Pancreas (tissue), 10 donors: Measurements from ENCODE around the gene GGNBP2. TPM values are rescaled to one million over a fixed set of nuclear protein-coding genes. Genes with fewer than 3 reads are reported as not detected.

Experiments used
- ATAC-seq, 4 donors: fragments of 200-7000 bp; cut with Tn5 transposase; one replicate each; pipeline versions ENCODE4 v1.8.0 to v1.9.1; 2020; ENCODE audit warnings: mild to moderate bottlenecking in 4 of 4, moderate library complexity in 4 of 4
- DNase-seq, 6 donors: peaks; one replicate each; pipeline ENCODE4 v3.0.0-alpha.2; 2020
- FAIRE-seq: peaks from 2 replicates; lab custom pipeline; 2012; peaks lifted over from hg19 to GRCh38; lab: Jason Lieb, UNC
- H3K27ac ChIP-seq, 4 donors: fragments of 200-600 bp; sonication (generic); 1 replicate in 3 of 4; 2 replicates in 1 of 4; pipeline versions ENCODE4 v1.5.0 to v1.8.0; 2020
- H3K27me3 ChIP-seq, 4 donors: fragments of 200-600 bp; one replicate each; pipeline ENCODE4 v1.8.0; 2021
- H3K36me3 ChIP-seq, 3 donors: fragments of 200-600 bp; sonication (generic) in 1 of 3; one replicate each; pipeline versions ENCODE4 v1.5.0 to v1.8.0; 2020 to 2021
- H3K4me1 ChIP-seq, 3 donors: fragments of 200-600 bp; one replicate each; pipeline ENCODE4 v1.8.0; 2021
- H3K4me3 ChIP-seq, 4 donors: fragments of 200-600 bp; sonication (generic) in 2 of 4; one replicate each; pipeline versions ENCODE4 v1.5.0 to v1.8.0; 2020 to 2021
- H3K9me3 ChIP-seq, 4 donors: fragments of 200-600 bp; one replicate each; pipeline ENCODE4 v1.8.0; 2021
- WGBS, 2 donors: extraction: QIAGEN DNeasy Blood & Tissue Kit; methylation state at CpG; one replicate each; pipeline ENCODE4 v1.1.7; 2013; 5-methylcytosine and 5-hydroxymethylcytosine counted together
- intact Hi-C, 3 donors: fragments of 100-400 bp; cut with DNase I; formaldehyde crosslinking; loops; one replicate each; pipeline versions ENCODE4 v1.11.1 to v1.14.2; 2022
- polyA plus RNA-seq, 2 donors: library from polyadenylated mRNA; stranded (reverse); fragments of 200-250 nt; gene quantifications; one replicate each; pipeline ENCODE4 v1.2.3, GENCODE V29; 2013
- total RNA-seq, 6 donors: library from RNA; stranded (reverse); fragmentation: NEBNext Ultra II Directional in 4 of 6; extraction: Animal tissue kit (Norgen Biotek cat#: 25700) in 4 of 6; gene quantifications; one replicate each; pipeline versions ENCODE4 v1.2.1 to v1.2.4, GENCODE V29; 2021 to 2023
- TF ChIP-seq, protein P1 (sequence below), 4 donors: fragments of 200-600 bp; sonication (generic) in 3 of 4; IDR thresholded peaks; one replicate each; pipeline versions ENCODE4 v1.5.0 to v1.8.0; 2021; ENCODE audit warnings: antibody characterized with exemption in 4 of 4
- donor health status: healthy with polysubstance abuse.
- donor health status: DM: no; HTN: no; CAD: no; lungs with moderate emphysema.
- donor health status: DM: no; HTN: no; CAD: no.
- donor health status: control.
- donor health status: control.
- donor health status: Bipolar disorder and iron deficiency.
- donor health status: DM: yes; HTN: yes; CAD: no.
- donor health status: DM: no; HTN: no; CAD: no.
- donor health status: DM: no; HTN: no; CAD: no.
- donor health status: DM: yes; HTN: yes; CAD: no.

Gene GGNBP2
- total and polyA plus RNA-seq, 8 donors = 27.3 to 41.8 (median 36.7) TPM

- DNase-seq (no peak), ATAC-seq (no peak), FAIRE-seq (no peak)
- Histone ChIP-seq H3K9me3 (no peaks in the 10 kb centered on the region), H3K27me3 (no peaks in the 10 kb centered on the region), H3K4me3 (no peak overlapping the region), H3K27ac (no peak overlapping the region), H3K4me1 (no peaks in the 10 kb centered on the region), H3K36me3 (peaks cover 0 to 56% (median 11%) of the 10 kb centered on the region in 3 donors)
- TF ChIP-seq, protein P1, sequence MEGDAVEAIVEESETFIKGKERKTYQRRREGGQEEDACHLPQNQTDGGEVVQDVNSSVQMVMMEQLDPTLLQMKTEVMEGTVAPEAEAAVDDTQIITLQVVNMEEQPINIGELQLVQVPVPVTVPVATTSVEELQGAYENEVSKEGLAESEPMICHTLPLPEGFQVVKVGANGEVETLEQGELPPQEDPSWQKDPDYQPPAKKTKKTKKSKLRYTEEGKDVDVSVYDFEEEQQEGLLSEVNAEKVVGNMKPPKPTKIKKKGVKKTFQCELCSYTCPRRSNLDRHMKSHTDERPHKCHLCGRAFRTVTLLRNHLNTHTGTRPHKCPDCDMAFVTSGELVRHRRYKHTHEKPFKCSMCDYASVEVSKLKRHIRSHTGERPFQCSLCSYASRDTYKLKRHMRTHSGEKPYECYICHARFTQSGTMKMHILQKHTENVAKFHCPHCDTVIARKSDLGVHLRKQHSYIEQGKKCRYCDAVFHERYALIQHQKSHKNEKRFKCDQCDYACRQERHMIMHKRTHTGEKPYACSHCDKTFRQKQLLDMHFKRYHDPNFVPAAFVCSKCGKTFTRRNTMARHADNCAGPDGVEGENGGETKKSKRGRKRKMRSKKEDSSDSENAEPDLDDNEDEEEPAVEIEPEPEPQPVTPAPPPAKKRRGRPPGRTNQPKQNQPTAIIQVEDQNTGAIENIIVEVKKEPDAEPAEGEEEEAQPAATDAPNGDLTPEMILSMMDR (IDR thresholded peaks at IDR 0.05) = no peak
- intact Hi-C loops = no loop called here
- 97 to 99% methylated on average over 4 of the region's 4 CpGs for WGBS, 2 donors
These were observed 21.4 kb downstream of the GGNBP2 start for GRCh38 chr17:36566081-36566480.

GRCh38 chr17:36575028-36575427 is 30.3 kb downstream of the GGNBP2 start:
- intact Hi-C loops = no loop called here
- Histone ChIP-seq H3K9me3 (no peaks in the 10 kb centered on the region), H3K27me3 (no peaks in the 10 kb centered on the region), H3K4me1 (no peaks in the 10 kb centered on the region), H3K4me3 (no peak overlapping the region), H3K36me3 (peaks cover 0 to 28% (median 11%) of the 10 kb centered on the region in 3 donors), H3K27ac (no peak overlapping the region)
- 94 to 97% methylated on average over 12 of the region's 12 CpGs for WGBS, 2 donors
- DNase-seq = no peak
- FAIRE-seq = no peak
- TF ChIP-seq, protein P1 (IDR thresholded peaks at IDR 0.05) = no peak
- ATAC-seq = no peak

DNA sequence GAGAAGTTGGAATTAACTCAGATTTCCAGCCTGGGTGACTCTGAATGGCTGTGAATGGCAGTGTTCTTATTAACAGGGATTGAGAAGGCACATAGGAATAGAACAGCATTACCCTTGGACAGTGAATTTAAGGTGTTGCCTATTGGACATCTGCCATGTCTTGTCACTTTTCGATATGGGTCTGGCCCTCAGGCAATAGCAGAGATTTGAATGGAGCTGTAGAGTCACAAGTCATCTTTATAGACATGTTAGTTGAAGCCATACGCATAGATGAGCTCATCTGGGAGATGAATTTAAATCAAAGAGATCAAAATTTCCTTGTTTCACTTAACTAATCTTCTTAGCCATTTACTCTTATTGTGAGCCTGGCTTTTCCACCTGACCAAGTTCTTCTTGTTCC is 32.1 kb downstream of the GGNBP2 start:
- TF ChIP-seq, protein P1 (IDR thresholded peaks at IDR 0.05) = no peak
- Histone ChIP-seq H3K27ac (no peak overlapping the region), H3K27me3 (no peaks in the 10 kb centered on the region), H3K4me1 (no peaks in the 10 kb centered on the region), H3K9me3 (no peaks in the 10 kb centered on the region), H3K36me3 (peaks cover 6 to 38% (median 11%) of the 10 kb centered on the region in 3 donors), H3K4me3 (no peak overlapping the region)
- FAIRE-seq (no peak), DNase-seq (no peak), ATAC-seq (no peak)
- 63 to 70% methylated on average over 2 of the region's 2 CpGs for WGBS, 2 donors
- intact Hi-C loops = no loop called here

- WGBS, 2 donors = 94 to 97% methylated on average over 2 of the region's 2 CpGs
- no peaks in the 10 kb centered on the region for H3K27me3 ChIP-seq
- DNase-seq = no peak
- H3K4me1 ChIP-seq = no peaks in the 10 kb centered on the region
- TF ChIP-seq, protein P1 (IDR thresholded peaks at IDR 0.05) = no peak
- H3K4me3 ChIP-seq = no peak overlapping the region
- no peaks in the 10 kb centered on the region for H3K9me3 ChIP-seq
- FAIRE-seq = no peak
- no peak overlapping the region for H3K27ac ChIP-seq
- peaks cover 6 to 54% (median 11%) of the 10 kb centered on the region in 3 donors for H3K36me3 ChIP-seq
- intact Hi-C loops = no loop called here
- ATAC-seq = no peak
These were observed 34.0 kb downstream of the GGNBP2 start for GRCh38 chr17:36578671-36579070.

- DNase-seq (no peak), ATAC-seq (no peak), FAIRE-seq (no peak)
- intact Hi-C loops = no loop called here
- Histone ChIP-seq H3K27ac (no peak overlapping the region), H3K4me1 (no peaks in the 10 kb centered on the region), H3K27me3 (no peaks in the 10 kb centered on the region), H3K9me3 (no peaks in the 10 kb centered on the region), H3K36me3 (peaks cover 9 to 85% (median 28%) of the 10 kb centered on the region in 3 donors), H3K4me3 (no peak overlapping the region)
- 30% methylated on average over 1 of the region's 1 CpG for WGBS, 2 donors
- TF ChIP-seq, protein P1 (IDR thresholded peaks at IDR 0.05) = no peak
These were observed 39.1 kb downstream of the GGNBP2 start for GRCh38 chr17:36583787-36584186.
